Measurements from ENCODE around the gene LHPP. TPM values are rescaled to one million over a fixed set of nuclear protein-coding genes. Genes with fewer than 3 reads are reported as not detected.

The LHPP gene
- total and polyA plus RNA-seq, 10 of the 15 experiments (the other 5 are each of a cell fraction or from before 2014, with no cell fraction given) = 0.79 to 9.8 (median 6.7) TPM

- ChIA-PET CTCF (interaction anchor here (0.7 to 1.1 kb wide), 2 partner anchors 25 to 179 kb away, joined by 3 read pairs; no protein-coding TSS in a partner anchor), POLR2A (no interaction called here), RAD21 (ENCODE audit: unreplicated experiment) (interaction anchor here (1.1 to 1.4 kb wide), 2 partner anchors 25 to 175 kb away, joined by 3 to 5 read pairs; no protein-coding TSS in a partner anchor), SMC1A (ENCODE audit: uncharacterized antibody, unreplicated experiment) (interaction anchor here (1.6 kb wide), 1 partner anchor 25 kb away, joined by 3 read pairs; no protein-coding TSS in a partner anchor)
- TF ChIP-seq EZH2 (IDR thresholded peaks at IDR 0.05; ENCODE audit: borderline replicate concordance, control insufficient read depth, low read depth, low read length) (no peak), SMAD5 (IDR thresholded peaks at IDR 0.05; ENCODE audit: low read depth) (no peak), CTCF (IDR thresholded peaks at IDR 0.05 in 2 of 3, conservative IDR thresholded peaks at IDR 0.05 in 1 of 3; ENCODE audit: control insufficient read depth in 2 of 3, extremely low read depth in 1 of 3, insufficient read depth in 1 of 3, low read depth in 3 of 3, low read length in 3 of 3) (no peak), BCL3 (IDR thresholded peaks at IDR 0.05; ENCODE audit: borderline replicate concordance, insufficient read depth, low read depth, low read length, poor library complexity, severe bottlenecking) (no peak), BACH1 (IDR thresholded peaks at IDR 0.05; ENCODE audit: borderline replicate concordance) (no peak), ZNF622 (IDR thresholded peaks at IDR 0.05) (no peak), MXI1 (IDR thresholded peaks at IDR 0.05; ENCODE audit: low read depth, low read length) (no peak), KAT2A (conservative IDR thresholded peaks at IDR 0.05; ENCODE audit: control insufficient read depth, low read depth, low read length) (no peak), HCFC1 (IDR thresholded peaks at IDR 0.05; ENCODE audit: low read length) (no peak), ZNF384 (IDR thresholded peaks at IDR 0.05; ENCODE audit: borderline replicate concordance, low read depth, low read length) (no peak), NFYA (IDR thresholded peaks at IDR 0.05; ENCODE audit: borderline replicate concordance, low read depth, low read length) (no peak), CHD4 (IDR thresholded peaks at IDR 0.05) (no peak)
- H3K9ac ChIP-seq (ENCODE audit: control insufficient read depth, insufficient read depth, low read length) = no peak overlapping the region
- H3K4me1 ChIP-seq (ENCODE audit: control insufficient read depth, insufficient read depth, low read length) = no peaks in the 10 kb centered on the region
- no TSS peak for BruUV-seq (replicated peaks)
- no peaks in the 10 kb centered on the region for H3K36me3 ChIP-seq (ENCODE audit: control insufficient read depth in 2 of 2, insufficient read depth in 2 of 2, low read length in 1 of 2)
- no peak overlapping the region for H3K4me2 ChIP-seq (ENCODE audit: control insufficient read depth, insufficient read depth)
- H3K27ac ChIP-seq (ENCODE audit: control insufficient read depth, insufficient read depth) = no peak overlapping the region
- in situ Hi-C loops (cut with MboI) = no loop called here
- intact Hi-C loops (cut with micrococcal nuclease; ENCODE audit: unreplicated experiment) = no loop called here
- H3K27me3 ChIP-seq (replicated peaks in 1 of 2; ENCODE audit: control insufficient read depth in 2 of 2, insufficient read depth in 2 of 2, low read length in 1 of 2) = peaks cover 0 to 2% of the 10 kb centered on the region in 2 experiments; a peak in 1 of 4 replicates
- H3K4me3 ChIP-seq = no peak overlapping the region
- no peak for FAIRE-seq
- ATAC-seq = no peak
- no peak overlapping the region for H2AFZ ChIP-seq (ENCODE audit: control insufficient read depth, low read depth, low read length)
- no peaks in the 10 kb centered on the region for H3K79me2 ChIP-seq (ENCODE audit: control insufficient read depth, insufficient read depth, low read length)
- H4K20me1 ChIP-seq (ENCODE audit: control insufficient read depth, insufficient read depth) = no peaks in the 10 kb centered on the region
- 52% methylated on average over 9 of the region's 9 CpGs for WGBS (ENCODE audit: insufficient coverage, insufficient replicate concordance, low lambda C conversion rate, missing lambda C conversion rate)
- H3K9me3 ChIP-seq (replicated peaks; ENCODE audit: control insufficient read depth, insufficient read depth, low read length) = no peaks in the 10 kb centered on the region; the same call in 2 of the 3 replicates
- DNase-seq (ENCODE audit: low read depth, low spot score) = no peak
Observed at GRCh38 chr10:124566222-124566888, 104.7 kb downstream of the LHPP start.
